HEK293 (cell line): ENCODE measurements around the gene CAPN10.

ENCODE experiments used
- CTCF ChIA-PET: fragments of 350-600 bp; formaldehyde crosslinking; extraction: SDS; loops from one replicate; lab custom pipeline; 2021; ENCODE audit warnings: antibody characterized with exemption; lab: Yijun Ruan, JAX
- POLR2A ChIA-PET: fragments of 300-600 bp; formaldehyde crosslinking; extraction: SDS; loops from one replicate; lab custom pipeline; 2020; ENCODE audit warnings: antibody characterized with exemption, inconsistent platforms; lab: Yijun Ruan, JAX
- H3K27ac ChIP-seq: fragments of 200-500 bp; sonication (Bioruptor generic); 2 replicates; pipeline ENCODE4 v1.5.1; 2014; ENCODE audit warnings: low read depth, low read length, control low read depth, inconsistent platforms; ENCODE audit errors: extremely low read depth
- H3K36me3 ChIP-seq, 2 experiments: fragments of 200-500 bp in 1 of 2; sonication (Bioruptor generic) in 1 of 2; 1 replicate in 1 of 2; 2 replicates in 1 of 2; pipeline ENCODE4 v1.5.1; 2014 to 2017; ENCODE audit warnings: inconsistent platforms in 2 of 2, low read length in 2 of 2; ENCODE audit not compliant: control insufficient read depth in 2 of 2, insufficient read depth in 1 of 2
- H3K4me1 ChIP-seq: fragments of 200-500 bp; sonication (Bioruptor generic); 2 replicates; pipeline ENCODE4 v1.5.1; 2014; ENCODE audit warnings: mild to moderate bottlenecking, low read length, inconsistent platforms; ENCODE audit not compliant: control insufficient read depth, insufficient read depth
- H3K4me3 ChIP-seq: 2 replicates; pipeline ENCODE4 v1.5.1; 2011; ENCODE audit warnings: low read depth, mild to moderate bottlenecking, control low read depth, low read length, moderate library complexity
- H3K9me3 ChIP-seq: fragments of 200-500 bp; sonication (Bioruptor generic); 2 replicates; pipeline ENCODE4 v1.5.1; 2014; ENCODE audit warnings: low read depth, low read length, inconsistent platforms; ENCODE audit not compliant: control insufficient read depth, insufficient read depth
- GLI4 ChIP-seq: fragments of 450-650 bp; formaldehyde crosslinking; IDR thresholded peaks from 2 replicates; pipeline ENCODE4 v1.5.1; 2016; ENCODE audit warnings: missing biosample characterization, missing genetic modification characterization
- KLF10 ChIP-seq: fragments of 450-650 bp; IDR thresholded peaks from 2 replicates; pipeline ENCODE4 v1.5.1; 2018; ENCODE audit warnings: missing biosample characterization, mild to moderate bottlenecking, missing genetic modification characterization
- KLF16 ChIP-seq: fragments of 450-650 bp; formaldehyde crosslinking; IDR thresholded peaks from 2 replicates; pipeline ENCODE4 v1.5.1; 2017; ENCODE audit warnings: missing biosample characterization, missing genetic modification characterization
- KLF8 ChIP-seq: fragments of 450-650 bp; formaldehyde crosslinking; IDR thresholded peaks from 2 replicates; pipeline ENCODE4 v1.5.1; 2016; ENCODE audit warnings: missing biosample characterization, missing genetic modification characterization
- KLF9 ChIP-seq: fragments of 450-650 bp; formaldehyde crosslinking; IDR thresholded peaks from 2 replicates; pipeline ENCODE4 v1.5.1; 2016; ENCODE audit warnings: missing biosample characterization, missing genetic modification characterization, low read depth
- MYNN ChIP-seq: fragments of 450-650 bp; formaldehyde crosslinking; IDR thresholded peaks from 2 replicates; pipeline ENCODE4 v1.5.1; 2016; ENCODE audit warnings: missing biosample characterization, missing genetic modification characterization, borderline replicate concordance
- SP7 ChIP-seq: fragments of 450-650 bp; formaldehyde crosslinking; IDR thresholded peaks from 2 replicates; pipeline ENCODE4 v1.5.1; 2016; ENCODE audit warnings: missing biosample characterization, missing genetic modification characterization
- YY2 ChIP-seq: fragments of 450-650 bp; formaldehyde crosslinking; IDR thresholded peaks from 2 replicates; pipeline ENCODE4 v1.5.1; 2016; ENCODE audit warnings: missing biosample characterization, missing genetic modification characterization
- ZEB2 ChIP-seq: fragments of 450-650 bp; formaldehyde crosslinking; IDR thresholded peaks from 2 replicates; pipeline ENCODE4 v1.5.1; 2016; ENCODE audit warnings: missing biosample characterization, missing genetic modification characterization
- ZFHX2 ChIP-seq: fragments of 450-650 bp; formaldehyde crosslinking; conservative IDR thresholded peaks from 2 replicates; pipeline ENCODE4 v1.5.1; 2016; ENCODE audit warnings: missing biosample characterization, missing genetic modification characterization
- ZNF16 ChIP-seq: fragments of 450-650 bp; formaldehyde crosslinking; IDR thresholded peaks from 2 replicates; pipeline ENCODE4 v1.5.1; 2016; ENCODE audit warnings: low read depth, missing biosample characterization, missing genetic modification characterization
- ZNF239 ChIP-seq: fragments of 450-650 bp; formaldehyde crosslinking; IDR thresholded peaks from 2 replicates; pipeline ENCODE4 v1.5.1; 2016; ENCODE audit warnings: missing biosample characterization, missing genetic modification characterization
- ZNF391 ChIP-seq: fragments of 450-650 bp; formaldehyde crosslinking; IDR thresholded peaks from 2 replicates; pipeline ENCODE4 v1.5.1; 2016; ENCODE audit warnings: low read depth, missing biosample characterization, missing genetic modification characterization, borderline replicate concordance
- ZNF416 ChIP-seq: fragments of 450-650 bp; formaldehyde crosslinking; IDR thresholded peaks from 2 replicates; pipeline ENCODE4 v1.5.1; 2016; ENCODE audit warnings: missing biosample characterization, missing genetic modification characterization
- ZNF473 ChIP-seq: fragments of 450-650 bp; formaldehyde crosslinking; IDR thresholded peaks from 2 replicates; pipeline ENCODE4 v1.5.1; 2017; ENCODE audit warnings: missing biosample characterization, missing genetic modification characterization
- ZNF561 ChIP-seq: fragments of 450-650 bp; IDR thresholded peaks from 2 replicates; pipeline ENCODE4 v1.5.1; 2018; ENCODE audit warnings: missing biosample characterization, missing genetic modification characterization, borderline replicate concordance
- ZNF629 ChIP-seq: fragments of 450-650 bp; formaldehyde crosslinking; IDR thresholded peaks from 2 replicates; pipeline ENCODE4 v1.5.1; 2017; ENCODE audit warnings: missing biosample characterization, missing genetic modification characterization
- ZNF658 ChIP-seq: fragments of 450-650 bp; formaldehyde crosslinking; IDR thresholded peaks from 2 replicates; pipeline ENCODE4; 2016; ENCODE audit warnings: missing biosample characterization, missing genetic modification characterization
- ZNF707 ChIP-seq: fragments of 450-650 bp; formaldehyde crosslinking; IDR thresholded peaks from 2 replicates; pipeline ENCODE4 v1.5.1; 2016; ENCODE audit warnings: missing biosample characterization, missing genetic modification characterization
- ZNF785 ChIP-seq: fragments of 450-650 bp; formaldehyde crosslinking; IDR thresholded peaks from 2 replicates; pipeline ENCODE4 v1.5.1; 2016; ENCODE audit warnings: missing biosample characterization, missing genetic modification characterization
- ZNF830 ChIP-seq: fragments of 450-650 bp; IDR thresholded peaks from 2 replicates; pipeline ENCODE4 v1.5.0; 2018; ENCODE audit warnings: missing biosample characterization, missing genetic modification characterization, low read depth, mild to moderate bottlenecking, moderate library complexity
- ZNF837 ChIP-seq: fragments of 450-650 bp; formaldehyde crosslinking; IDR thresholded peaks from 2 replicates; pipeline ENCODE4 v1.5.1; 2016; ENCODE audit warnings: missing biosample characterization, missing genetic modification characterization
- ZSCAN23 ChIP-seq: fragments of 450-650 bp; formaldehyde crosslinking; IDR thresholded peaks from 2 replicates; pipeline ENCODE4 v1.5.1; 2016; ENCODE audit warnings: missing biosample characterization, missing genetic modification characterization
- ZXDB ChIP-seq: fragments of 450-650 bp; formaldehyde crosslinking; IDR thresholded peaks from 2 replicates; pipeline ENCODE4 v1.5.1; 2016; ENCODE audit warnings: missing biosample characterization, missing genetic modification characterization
- TF ChIP-seq, protein P1 (sequence below): fragments of 450-650 bp; formaldehyde crosslinking; IDR thresholded peaks from 2 replicates; pipeline ENCODE4 v1.5.1; 2016; ENCODE audit warnings: missing biosample characterization, missing genetic modification characterization, low read depth
- TF ChIP-seq, protein P2 (sequence below): fragments of 450-650 bp; formaldehyde crosslinking; IDR thresholded peaks from 2 replicates; pipeline ENCODE4 v1.5.1; 2017; ENCODE audit warnings: missing biosample characterization, missing genetic modification characterization
- TF ChIP-seq, protein P3 (sequence below): fragments of 450-650 bp; formaldehyde crosslinking; IDR thresholded peaks from 2 replicates; pipeline ENCODE4 v1.5.1; 2016; ENCODE audit warnings: missing biosample characterization, missing genetic modification characterization
- TF ChIP-seq, protein P4 (sequence below): fragments of 450-650 bp; formaldehyde crosslinking; IDR thresholded peaks from 2 replicates; pipeline ENCODE4 v1.5.1; 2017; ENCODE audit warnings: missing biosample characterization, missing genetic modification characterization
- TF ChIP-seq, protein P5 (sequence below): fragments of 450-650 bp; formaldehyde crosslinking; IDR thresholded peaks from 2 replicates; pipeline ENCODE4 v1.5.1; 2016; ENCODE audit warnings: missing biosample characterization, missing genetic modification characterization

CAPN10 gene

DNA sequence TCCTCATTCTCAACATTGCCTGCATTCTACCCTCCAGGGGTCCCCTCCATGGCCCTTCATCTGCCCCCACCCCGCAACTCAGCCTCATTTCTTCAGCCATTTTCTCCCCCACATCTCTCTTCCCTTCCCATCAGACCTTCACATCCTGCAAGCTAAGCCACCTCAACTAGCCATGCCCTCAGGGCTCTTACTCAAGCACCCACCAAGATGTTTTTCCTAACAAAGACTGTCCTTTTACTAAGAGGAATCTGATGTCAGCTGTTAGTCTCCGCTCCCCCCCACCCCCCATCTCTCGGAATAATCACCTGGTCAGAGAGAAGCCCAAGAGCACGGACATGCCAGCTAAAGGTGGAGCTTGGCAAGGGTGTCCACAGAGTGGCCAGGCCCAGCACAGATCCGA, 4.7 kb upstream of the CAPN10 start:
- no peak overlapping the region for H3K27ac ChIP-seq
- CTCF ChIA-PET = interaction anchor here (0.6 to 3.9 kb wide), 4 partner anchors 16 to 135 kb away, joined by 3 to 33 read pairs (median 4); no protein-coding TSS in a partner anchor
- peaks cover 0 to 36% of the 10 kb centered on the region in 2 experiments; a peak in 1 of 3 replicates for H3K36me3 ChIP-seq
- no peaks in the 10 kb centered on the region for H3K9me3 ChIP-seq
- TF ChIP-seq KLF9 (no peak), ZNF629 (tag by site-specific recombination) (no peak), ZNF830 (tag by site-specific recombination) (no peak), ZEB2 (tag by site-specific recombination) (no peak), ZNF658 (tag by site-specific recombination) (no peak), ZXDB (tag by site-specific recombination) (no peak), ZNF473 (tag by site-specific recombination) (no peak), ZNF785 (no peak), ZFHX2 (no peak), ZNF416 (tag by site-specific recombination) (no peak), KLF10 (tag by site-specific recombination) (no peak), ZNF391 (tag by site-specific recombination) (no peak), YY2 (tag by site-specific recombination) (no peak)
- TF ChIP-seq, protein P1, sequence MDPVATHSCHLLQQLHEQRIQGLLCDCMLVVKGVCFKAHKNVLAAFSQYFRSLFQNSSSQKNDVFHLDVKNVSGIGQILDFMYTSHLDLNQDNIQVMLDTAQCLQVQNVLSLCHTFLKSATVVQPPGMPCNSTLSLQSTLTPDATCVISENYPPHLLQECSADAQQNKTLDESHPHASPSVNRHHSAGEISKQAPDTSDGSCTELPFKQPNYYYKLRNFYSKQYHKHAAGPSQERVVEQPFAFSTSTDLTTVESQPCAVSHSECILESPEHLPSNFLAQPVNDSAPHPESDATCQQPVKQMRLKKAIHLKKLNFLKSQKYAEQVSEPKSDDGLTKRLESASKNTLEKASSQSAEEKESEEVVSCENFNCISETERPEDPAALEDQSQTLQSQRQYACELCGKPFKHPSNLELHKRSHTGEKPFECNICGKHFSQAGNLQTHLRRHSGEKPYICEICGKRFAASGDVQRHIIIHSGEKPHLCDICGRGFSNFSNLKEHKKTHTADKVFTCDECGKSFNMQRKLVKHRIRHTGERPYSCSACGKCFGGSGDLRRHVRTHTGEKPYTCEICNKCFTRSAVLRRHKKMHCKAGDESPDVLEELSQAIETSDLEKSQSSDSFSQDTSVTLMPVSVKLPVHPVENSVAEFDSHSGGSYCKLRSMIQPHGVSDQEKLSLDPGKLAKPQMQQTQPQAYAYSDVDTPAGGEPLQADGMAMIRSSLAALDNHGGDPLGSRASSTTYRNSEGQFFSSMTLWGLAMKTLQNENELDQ (tag by site-specific recombination) = no peak
- TF ChIP-seq, protein P2, sequence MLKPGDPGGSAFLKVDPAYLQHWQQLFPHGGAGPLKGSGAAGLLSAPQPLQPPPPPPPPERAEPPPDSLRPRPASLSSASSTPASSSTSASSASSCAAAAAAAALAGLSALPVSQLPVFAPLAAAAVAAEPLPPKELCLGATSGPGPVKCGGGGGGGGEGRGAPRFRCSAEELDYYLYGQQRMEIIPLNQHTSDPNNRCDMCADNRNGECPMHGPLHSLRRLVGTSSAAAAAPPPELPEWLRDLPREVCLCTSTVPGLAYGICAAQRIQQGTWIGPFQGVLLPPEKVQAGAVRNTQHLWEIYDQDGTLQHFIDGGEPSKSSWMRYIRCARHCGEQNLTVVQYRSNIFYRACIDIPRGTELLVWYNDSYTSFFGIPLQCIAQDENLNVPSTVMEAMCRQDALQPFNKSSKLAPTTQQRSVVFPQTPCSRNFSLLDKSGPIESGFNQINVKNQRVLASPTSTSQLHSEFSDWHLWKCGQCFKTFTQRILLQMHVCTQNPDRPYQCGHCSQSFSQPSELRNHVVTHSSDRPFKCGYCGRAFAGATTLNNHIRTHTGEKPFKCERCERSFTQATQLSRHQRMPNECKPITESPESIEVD (tag by site-specific recombination) = no peak
- TF ChIP-seq, protein P3, sequence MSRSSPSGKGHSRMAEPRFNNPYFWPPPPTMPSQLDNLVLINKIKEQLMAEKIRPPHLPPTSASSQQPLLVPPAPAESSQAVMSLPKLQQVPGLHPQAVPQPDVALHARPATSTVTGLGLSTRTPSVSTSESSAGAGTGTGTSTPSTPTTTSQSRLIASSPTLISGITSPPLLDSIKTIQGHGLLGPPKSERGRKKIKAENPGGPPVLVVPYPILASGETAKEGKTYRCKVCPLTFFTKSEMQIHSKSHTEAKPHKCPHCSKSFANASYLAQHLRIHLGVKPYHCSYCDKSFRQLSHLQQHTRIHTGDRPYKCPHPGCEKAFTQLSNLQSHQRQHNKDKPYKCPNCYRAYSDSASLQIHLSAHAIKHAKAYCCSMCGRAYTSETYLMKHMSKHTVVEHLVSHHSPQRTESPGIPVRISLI = no peak
- H3K4me1 ChIP-seq = peaks cover 14% of the 10 kb centered on the region
- POLR2A ChIA-PET = interaction anchor here (0.6 to 2.8 kb wide), 2 partner anchors 16 to 1424 kb away, joined by 4 to 15 read pairs; no protein-coding TSS in a partner anchor
- H3K4me3 ChIP-seq = no peak overlapping the region

DNA sequence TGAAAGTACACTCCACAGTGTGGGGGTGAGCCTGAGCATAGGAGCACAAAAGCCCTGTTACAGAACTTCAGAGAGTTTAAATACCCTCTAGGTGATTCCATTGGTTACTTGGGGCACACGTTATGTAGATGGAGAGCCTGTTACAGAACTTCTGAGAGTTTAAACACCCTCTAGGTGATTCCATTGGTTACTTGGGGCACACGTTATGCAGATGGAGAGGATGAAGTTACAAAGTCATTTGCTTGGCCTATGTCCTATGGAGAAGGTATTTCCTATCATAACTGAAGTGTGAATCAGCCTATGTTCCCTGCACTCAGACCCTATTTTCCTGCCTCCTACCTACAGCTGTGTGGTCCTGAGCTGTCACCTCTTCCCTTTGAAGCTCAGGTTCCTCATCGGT, 3.8 kb upstream of the CAPN10 start:
- Histone ChIP-seq H3K27ac (no peak overlapping the region), H3K4me3 (no peak overlapping the region), H3K36me3 (peaks cover 0 to 27% of the 10 kb centered on the region in 2 experiments; a peak in 1 of 3 replicates), H3K4me1 (peaks cover 19% of the 10 kb centered on the region), H3K9me3 (no peaks in the 10 kb centered on the region)
- POLR2A ChIA-PET = no interaction called here
- CTCF ChIA-PET = interaction anchor here (0.7 kb wide), 1 partner anchor 22 kb away, joined by 4 read pairs; no protein-coding TSS in a partner anchor
- TF ChIP-seq ZEB2 (tag by site-specific recombination) (no peak), GLI4 (tag by site-specific recombination) (no peak), KLF8 (tag by site-specific recombination) (no peak), ZNF239 (tag by site-specific recombination) (no peak), ZNF416 (tag by site-specific recombination) (no peak), ZNF837 (tag by site-specific recombination) (no peak), KLF16 (tag by site-specific recombination) (no peak), ZNF16 (tag by site-specific recombination) (no peak), ZNF561 (tag by site-specific recombination) (no peak), SP7 (tag by site-specific recombination) (no peak), MYNN (tag by site-specific recombination) (no peak), ZXDB (tag by site-specific recombination) (no peak), ZSCAN23 (tag by site-specific recombination) (no peak), ZNF707 (tag by site-specific recombination) (no peak)
- TF ChIP-seq, protein P4, sequence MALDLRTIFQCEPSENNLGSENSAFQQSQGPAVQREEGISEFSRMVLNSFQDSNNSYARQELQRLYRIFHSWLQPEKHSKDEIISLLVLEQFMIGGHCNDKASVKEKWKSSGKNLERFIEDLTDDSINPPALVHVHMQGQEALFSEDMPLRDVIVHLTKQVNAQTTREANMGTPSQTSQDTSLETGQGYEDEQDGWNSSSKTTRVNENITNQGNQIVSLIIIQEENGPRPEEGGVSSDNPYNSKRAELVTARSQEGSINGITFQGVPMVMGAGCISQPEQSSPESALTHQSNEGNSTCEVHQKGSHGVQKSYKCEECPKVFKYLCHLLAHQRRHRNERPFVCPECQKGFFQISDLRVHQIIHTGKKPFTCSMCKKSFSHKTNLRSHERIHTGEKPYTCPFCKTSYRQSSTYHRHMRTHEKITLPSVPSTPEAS (tag by site-specific recombination) = no peak
- TF ChIP-seq, protein P5, sequence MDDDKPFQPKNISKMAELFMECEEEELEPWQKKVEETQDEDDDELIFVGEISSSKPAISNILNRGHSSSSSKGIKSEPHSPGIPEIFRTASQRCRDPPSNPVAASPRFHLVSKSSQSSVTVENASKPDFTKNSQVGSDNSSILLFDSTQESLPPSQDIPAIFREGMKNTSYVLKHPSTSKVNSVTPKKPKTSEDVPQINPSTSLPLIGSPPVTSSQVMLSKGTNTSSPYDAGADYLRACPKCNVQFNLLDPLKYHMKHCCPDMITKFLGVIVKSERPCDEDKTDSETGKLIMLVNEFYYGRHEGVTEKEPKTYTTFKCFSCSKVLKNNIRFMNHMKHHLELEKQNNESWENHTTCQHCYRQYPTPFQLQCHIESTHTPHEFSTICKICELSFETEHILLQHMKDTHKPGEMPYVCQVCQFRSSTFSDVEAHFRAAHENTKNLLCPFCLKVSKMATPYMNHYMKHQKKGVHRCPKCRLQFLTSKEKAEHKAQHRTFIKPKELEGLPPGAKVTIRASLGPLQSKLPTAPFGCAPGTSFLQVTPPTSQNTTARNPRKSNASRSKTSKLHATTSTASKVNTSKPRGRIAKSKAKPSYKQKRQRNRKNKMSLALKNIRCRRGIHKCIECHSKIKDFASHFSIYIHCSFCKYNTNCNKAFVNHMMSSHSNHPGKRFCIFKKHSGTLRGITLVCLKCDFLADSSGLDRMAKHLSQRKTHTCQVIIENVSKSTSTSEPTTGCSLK (tag by site-specific recombination) = no peak
